IPS-18a (cell line): ENCODE data around the gene TNRC6B.

Experiments
- H3K27ac ChIP-seq: one replicate; pipeline ENCODE4 v1.5.1; 2013; ENCODE audit warnings: low read length
- H3K27me3 ChIP-seq: one replicate; pipeline ENCODE4 v1.6.1; 2013; ENCODE audit warnings: mild to moderate bottlenecking, low read length; ENCODE audit not compliant: control insufficient read depth, insufficient read depth
- H3K36me3 ChIP-seq: one replicate; pipeline ENCODE4 v1.6.1; 2013; ENCODE audit warnings: low read depth, low read length; ENCODE audit not compliant: control insufficient read depth
- H3K4me1 ChIP-seq: one replicate; pipeline ENCODE4 v1.6.1; 2013; ENCODE audit warnings: low read depth, low read length; ENCODE audit not compliant: control insufficient read depth
- H3K4me3 ChIP-seq: one replicate; pipeline ENCODE4 v1.5.1; 2013; ENCODE audit warnings: low read length
- H3K9ac ChIP-seq: one replicate; pipeline ENCODE4 v1.6.1; 2013; ENCODE audit warnings: mild to moderate bottlenecking, low read length, moderate library complexity
- H3K9me3 ChIP-seq: one replicate; pipeline ENCODE4 v1.6.1; 2013; ENCODE audit warnings: low read depth, low read length; ENCODE audit not compliant: control insufficient read depth

Gene TNRC6B

GRCh38 chr22:40322818-40323447 is 145.2 kb downstream of the TNRC6B start:
- no peak overlapping the region for H3K27ac ChIP-seq
- H3K9me3 ChIP-seq, result no peaks in the 10 kb centered on the region
- H3K27me3 ChIP-seq, result no peaks in the 10 kb centered on the region
- peaks cover 29% of the 10 kb centered on the region for H3K36me3 ChIP-seq
- peaks cover 29% of the 10 kb centered on the region for H3K4me1 ChIP-seq
- H3K9ac ChIP-seq, result no peak overlapping the region
- no peak overlapping the region for H3K4me3 ChIP-seq

DNA sequence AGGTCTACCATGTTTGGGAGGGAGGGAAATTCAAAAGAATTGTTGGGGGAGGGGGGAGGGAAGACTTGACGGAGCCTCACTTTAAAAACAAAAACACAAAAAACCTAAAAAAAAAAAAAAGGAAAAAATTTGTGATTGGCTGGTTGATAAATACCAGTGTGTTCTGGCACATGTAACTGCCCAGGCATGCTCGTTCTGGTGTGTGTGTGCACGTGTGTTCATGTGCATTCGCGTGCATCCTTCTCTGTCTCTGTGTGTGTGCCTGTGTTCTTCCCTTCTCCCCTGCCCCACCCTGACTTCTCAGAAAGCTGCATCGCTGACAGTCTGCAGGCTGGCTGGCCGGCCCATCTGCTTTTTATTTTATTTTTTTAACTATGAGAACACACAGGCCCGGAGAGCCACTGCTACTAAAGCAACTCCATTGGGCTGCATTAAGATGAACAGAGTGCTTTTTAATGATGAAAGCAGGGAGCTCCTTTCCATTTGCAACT is 146.0 kb downstream of the TNRC6B start:
- Histone ChIP-seq H3K9ac (no peak overlapping the region), H3K27ac (no peak overlapping the region), H3K9me3 (no peaks in the 10 kb centered on the region), H3K27me3 (no peaks in the 10 kb centered on the region), H3K36me3 (peaks cover 28% of the 10 kb centered on the region), H3K4me3 (no peak overlapping the region), H3K4me1 (peaks cover 33% of the 10 kb centered on the region)

- H3K36me3 ChIP-seq, result peaks cover 28% of the 10 kb centered on the region
- H3K4me1 ChIP-seq, result peaks cover 33% of the 10 kb centered on the region
- no peak overlapping the region for H3K27ac ChIP-seq
- no peaks in the 10 kb centered on the region for H3K27me3 ChIP-seq
- H3K9ac ChIP-seq, result no peak overlapping the region
- no peaks in the 10 kb centered on the region for H3K9me3 ChIP-seq
- H3K4me3 ChIP-seq, result no peak overlapping the region
Observed at GRCh38 chr22:40324468-40325305, 147.0 kb downstream of the TNRC6B start.

GRCh38 chr22:40325315-40325714 is 147.6 kb downstream of the TNRC6B start:
- Histone ChIP-seq H3K27ac (no peak overlapping the region), H3K4me1 (peaks cover 35% of the 10 kb centered on the region), H3K9ac (no peak overlapping the region), H3K27me3 (no peaks in the 10 kb centered on the region), H3K9me3 (no peaks in the 10 kb centered on the region), H3K4me3 (no peak overlapping the region), H3K36me3 (peaks cover 32% of the 10 kb centered on the region)

- Histone ChIP-seq H3K27ac (no peak overlapping the region), H3K9ac (peak overlapping the region; percentile 43), H3K9me3 (no peaks in the 10 kb centered on the region), H3K36me3 (peaks cover 17% of the 10 kb centered on the region), H3K27me3 (no peaks in the 10 kb centered on the region), H3K4me3 (peak overlapping the region; percentile 40), H3K4me1 (peaks cover 52% of the 10 kb centered on the region)
Observed at GRCh38 chr22:40326905-40327735, 149.4 kb downstream of the TNRC6B start.

DNA sequence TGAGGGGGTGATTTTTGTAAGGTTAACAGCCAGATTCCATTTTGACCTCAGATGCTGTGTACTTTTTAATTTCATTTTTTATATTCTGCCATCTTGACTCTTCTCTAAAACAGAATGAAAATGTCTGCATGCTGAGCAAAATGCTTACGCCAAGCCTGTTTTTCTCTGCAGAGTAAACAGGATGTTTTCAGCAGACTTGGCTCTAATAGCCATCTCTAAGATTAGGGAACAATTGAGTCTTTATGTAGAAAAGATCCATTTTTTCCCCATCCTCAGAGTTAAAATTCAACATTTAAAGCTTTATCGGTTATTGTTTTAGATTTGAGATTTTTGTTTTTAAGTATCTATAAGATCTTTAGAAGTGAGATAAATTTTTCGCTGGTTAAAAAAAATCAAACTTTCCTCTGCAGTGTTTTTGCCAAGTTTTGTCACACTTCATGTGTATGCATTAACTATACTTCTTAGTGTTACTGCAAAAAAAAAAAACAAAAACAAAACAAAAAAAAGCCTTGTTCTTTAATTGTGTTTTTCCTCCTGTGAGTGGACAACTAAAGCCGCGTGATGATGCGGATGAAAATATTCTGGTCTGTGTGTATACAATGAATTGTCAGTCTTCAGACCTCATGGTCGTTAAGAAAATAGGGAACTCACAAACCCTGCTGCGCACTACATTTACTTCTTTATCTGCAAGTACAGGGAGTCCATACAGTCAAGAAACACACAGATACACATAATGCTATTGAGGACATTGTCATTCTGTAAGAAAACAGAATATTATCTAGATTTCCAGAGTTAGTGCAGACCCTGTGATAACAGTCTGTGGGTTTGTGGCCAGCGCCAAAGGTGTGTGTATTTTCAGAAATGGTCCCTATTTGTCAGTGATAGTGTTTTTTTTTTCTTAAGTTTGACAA is 151.1 kb downstream of the TNRC6B start:
- Histone ChIP-seq H3K4me1 (peaks cover 57% of the 10 kb centered on the region), H3K9me3 (no peaks in the 10 kb centered on the region), H3K27me3 (no peaks in the 10 kb centered on the region), H3K9ac (no peak overlapping the region), H3K36me3 (peaks cover 8% of the 10 kb centered on the region), H3K4me3 (no peak overlapping the region), H3K27ac (no peak overlapping the region)

- Histone ChIP-seq H3K27me3 (no peaks in the 10 kb centered on the region), H3K9ac (no peak overlapping the region)
Observed at GRCh38 chr22:40329466-40329865, 151.7 kb downstream of the TNRC6B start.

DNA sequence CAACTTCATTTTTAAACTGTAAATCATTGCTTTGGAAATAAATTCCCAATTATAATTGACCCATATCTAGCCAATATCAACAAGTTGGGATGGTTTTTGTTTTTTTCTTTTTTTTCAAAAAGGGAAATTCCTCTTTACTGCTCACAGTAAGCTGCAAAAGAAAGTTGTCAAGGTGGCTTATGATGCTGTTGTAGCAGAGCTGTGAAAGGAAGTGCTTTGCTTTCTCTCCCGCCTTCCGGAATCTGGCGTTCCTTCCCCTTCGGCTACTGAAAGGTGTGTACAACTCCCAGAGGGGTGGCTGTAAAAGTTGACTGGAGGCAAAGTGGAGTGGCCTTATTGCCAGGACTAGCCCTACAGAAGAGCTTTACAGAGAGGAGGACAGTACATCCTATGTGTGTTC is 152.4 kb downstream of the TNRC6B start:
- Histone ChIP-seq H3K4me1 (peaks cover 64% of the 10 kb centered on the region), H3K27me3 (no peaks in the 10 kb centered on the region), H3K36me3 (peaks cover 8% of the 10 kb centered on the region), H3K27ac (no peak overlapping the region), H3K4me3 (no peak overlapping the region), H3K9me3 (no peaks in the 10 kb centered on the region), H3K9ac (no peak overlapping the region)

More at GRCh38 chr22:40329466-40329865, 151.7 kb downstream of the TNRC6B start:
- Histone ChIP-seq H3K36me3 (peaks cover 8% of the 10 kb centered on the region), H3K4me1 (peaks cover 62% of the 10 kb centered on the region), H3K4me3 (no peak overlapping the region), H3K9me3 (no peaks in the 10 kb centered on the region), H3K27ac (no peak overlapping the region)

GRCh38 chr22:40330615-40331014 is 152.9 kb downstream of the TNRC6B start:
- H3K9ac ChIP-seq, result no peak overlapping the region
- no peaks in the 10 kb centered on the region for H3K9me3 ChIP-seq
- H3K4me1 ChIP-seq, result peaks cover 59% of the 10 kb centered on the region

GRCh38 chr22:40331706-40332105 is 154.0 kb downstream of the TNRC6B start:
- no peaks in the 10 kb centered on the region for H3K27me3 ChIP-seq
- peaks cover 5% of the 10 kb centered on the region for H3K36me3 ChIP-seq
- no peaks in the 10 kb centered on the region for H3K9me3 ChIP-seq
- H3K27ac ChIP-seq, result no peak overlapping the region
- H3K4me1 ChIP-seq, result peaks cover 50% of the 10 kb centered on the region
- no peak overlapping the region for H3K9ac ChIP-seq
- H3K4me3 ChIP-seq, result no peak overlapping the region

More at GRCh38 chr22:40330615-40331014, 152.9 kb downstream of the TNRC6B start:
- Histone ChIP-seq H3K27me3 (no peaks in the 10 kb centered on the region), H3K27ac (no peak overlapping the region), H3K4me3 (no peak overlapping the region), H3K36me3 (peaks cover 6% of the 10 kb centered on the region)
